Erythroblast (primary cell): ENCODE data around the gene SLC22A1.

Source experiments
- GATA1 ChIP-seq: IDR thresholded peaks from 2 replicates; pipeline ENCODE4 v1.6.1; 2011; ENCODE audit warnings: low read depth, mild to moderate bottlenecking, control low read depth, low read length, moderate library complexity
- POLR2A ChIP-seq: IDR thresholded peaks from 2 replicates; pipeline ENCODE4 v1.6.1; 2011; ENCODE audit warnings: mild to moderate bottlenecking, low read length

DNA sequence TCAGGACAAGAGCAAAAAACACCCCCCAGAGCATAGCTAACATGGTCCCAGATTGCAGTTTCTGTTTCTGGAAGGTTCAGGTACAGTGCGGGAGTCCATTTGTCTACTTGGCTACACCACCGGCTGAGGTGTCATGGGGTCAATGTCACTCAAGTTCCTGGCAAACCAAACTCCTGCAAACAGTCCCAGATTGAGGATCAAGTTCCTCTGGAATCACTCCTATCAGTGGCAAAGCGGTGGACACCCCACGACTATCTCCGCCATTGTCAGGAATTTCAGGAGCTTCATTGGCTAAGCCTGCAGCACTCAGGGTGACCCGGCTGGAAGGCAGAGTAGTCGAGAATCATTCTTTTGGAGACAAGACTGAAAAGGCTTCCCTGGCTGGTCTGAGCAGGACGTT is 41.8 kb downstream of the SLC22A1 start:
- TF ChIP-seq POLR2A: no peak
- TF ChIP-seq GATA1: no peak
